ENCODE results near the gene GANC.

Gene GANC

DNA sequence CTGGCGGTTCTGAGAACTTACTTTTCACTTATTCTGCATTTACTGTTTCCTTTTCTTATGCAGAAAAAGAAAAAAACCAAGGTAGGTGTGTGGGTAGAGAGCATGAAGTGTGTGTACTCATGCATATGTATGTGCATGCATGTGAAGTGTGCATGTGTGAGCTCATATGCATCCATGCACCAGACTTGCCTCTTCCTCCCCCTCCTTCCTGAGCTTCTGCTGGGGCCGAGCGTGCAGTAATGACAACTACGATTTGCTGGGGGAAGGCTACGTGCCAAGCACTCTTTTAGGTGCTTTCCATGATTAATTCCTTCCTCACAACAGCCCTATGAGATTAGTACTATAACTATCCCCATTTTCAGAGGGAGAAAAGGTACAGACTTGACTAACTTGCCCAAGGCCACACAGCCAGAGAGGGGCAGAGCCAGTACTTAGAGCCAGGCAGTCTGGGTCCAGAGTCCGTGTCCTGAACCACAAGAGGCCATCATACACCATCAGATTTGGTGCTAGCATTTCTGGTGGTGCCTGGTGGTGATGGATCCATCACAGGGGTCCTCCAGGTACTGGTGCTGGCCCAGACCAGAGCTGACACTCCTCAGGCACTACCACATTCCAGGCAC, 133.0 kb downstream of the GANC start:
- no peak overlapping the region for H3K4me3 Mint-ChIP-seq

More for the DNA sequence above, 133.0 kb downstream of the GANC start:
- peak overlapping the region in 1 of 2 donors; percentile 28 for H3K27ac Mint-ChIP-seq
- no peaks in the 10 kb centered on the region for H3K27me3 Mint-ChIP-seq
- no peak for DNase-seq
- peaks cover 7% of the 10 kb centered on the region for H3K36me3 Mint-ChIP-seq (ENCODE audit: insufficient read depth)
- H3K9me3 Mint-ChIP-seq, result no peaks in the 10 kb centered on the region
- H3K4me1 Mint-ChIP-seq (ENCODE audit: low read depth in 2 of 2), result peaks cover 6 to 9% of the 10 kb centered on the region in 2 donors
- no peak for ATAC-seq (replicated peaks)
